Osteocyte (in vitro differentiated cells): ENCODE measurements around the gene NDUFB6. TPM values are rescaled to one million over a fixed set of nuclear protein-coding genes. Genes with fewer than 3 reads are reported as not detected.

Experiments
- DNase-seq: peaks from one replicate; pipeline ENCODE4 v3.0.0; 2021; ENCODE audit warnings: mixed read lengths; ENCODE audit not compliant: unreplicated experiment; ENCODE audit errors: extremely low spot score
- H3K27ac Mint-ChIP-seq: one replicate; pipeline ENCODE4 v1.8.0; 2021; ENCODE audit warnings: mild to moderate bottlenecking, mixed read lengths; ENCODE audit not compliant: unreplicated experiment
- H3K27me3 Mint-ChIP-seq: one replicate; pipeline ENCODE4 v1.8.0; 2021; ENCODE audit warnings: mixed read lengths; ENCODE audit not compliant: unreplicated experiment
- H3K36me3 Mint-ChIP-seq: one replicate; pipeline ENCODE4 v1.8.0; 2021; ENCODE audit warnings: mixed read lengths; ENCODE audit not compliant: unreplicated experiment
- H3K4me1 Mint-ChIP-seq: one replicate; pipeline ENCODE4 v1.8.0; 2021; ENCODE audit warnings: mixed read lengths; ENCODE audit not compliant: unreplicated experiment
- H3K4me3 Mint-ChIP-seq: one replicate; pipeline ENCODE4 v1.8.0; 2021; ENCODE audit warnings: mild to moderate bottlenecking, moderate library complexity, mixed read lengths; ENCODE audit not compliant: unreplicated experiment
- H3K9me3 Mint-ChIP-seq: one replicate; pipeline ENCODE4 v1.8.0; 2021; ENCODE audit warnings: mixed read lengths; ENCODE audit not compliant: unreplicated experiment
- CTCF ChIP-seq: fragments of 200-600 bp; sonication (generic); IDR thresholded peaks from 2 replicates; pipeline ENCODE4 v1.5.0; 2021; ENCODE audit warnings: antibody characterized with exemption, mild to moderate bottlenecking, moderate library complexity
- total RNA-seq: library from RNA; stranded (reverse); gene quantifications from 2 replicates; pipeline ENCODE4 v1.2.1, GENCODE V29; 2021

The NDUFB6 gene
- total RNA-seq, 1 donor from 2014 or later = 47.6 TPM

GRCh38 chr9:32578976-32579375 lies 6.0 kb upstream of the NDUFB6 start:
- H3K4me1 Mint-ChIP-seq = no peaks in the 10 kb centered on the region
- peaks cover 42% of the 10 kb centered on the region for H3K27me3 Mint-ChIP-seq
- TF ChIP-seq CTCF = no peak
- H3K27ac Mint-ChIP-seq = no peak overlapping the region
- H3K9me3 Mint-ChIP-seq = no peaks in the 10 kb centered on the region
- no peak for DNase-seq
- no peak overlapping the region for H3K4me3 Mint-ChIP-seq
- H3K36me3 Mint-ChIP-seq = no peaks in the 10 kb centered on the region

- H3K4me3 Mint-ChIP-seq = no peak overlapping the region
- peaks cover 42% of the 10 kb centered on the region for H3K27me3 Mint-ChIP-seq
- TF ChIP-seq CTCF = no peak
- H3K4me1 Mint-ChIP-seq = peaks cover 7% of the 10 kb centered on the region
- no peaks in the 10 kb centered on the region for H3K36me3 Mint-ChIP-seq
- DNase-seq = no peak
- H3K27ac Mint-ChIP-seq = no peak overlapping the region
- no peaks in the 10 kb centered on the region for H3K9me3 Mint-ChIP-seq
Measured at GRCh38 chr9:32577316-32577715, 4.4 kb upstream of the NDUFB6 start.

- no peak for DNase-seq
- no peak for TF ChIP-seq CTCF
- H3K4me3 Mint-ChIP-seq = no peak overlapping the region
- H3K4me1 Mint-ChIP-seq = peaks cover 22% of the 10 kb centered on the region
- H3K27ac Mint-ChIP-seq = no peak overlapping the region
- H3K27me3 Mint-ChIP-seq = peaks cover 31% of the 10 kb centered on the region
- no peaks in the 10 kb centered on the region for H3K9me3 Mint-ChIP-seq
- H3K36me3 Mint-ChIP-seq = no peaks in the 10 kb centered on the region
Measured at GRCh38 chr9:32574858-32575257, 1.9 kb upstream of the NDUFB6 start.

GRCh38 chr9:32573821-32574220 lies 862 bp upstream of the NDUFB6 start:
- Mint-ChIP-seq H3K36me3 (no peaks in the 10 kb centered on the region), H3K9me3 (no peaks in the 10 kb centered on the region), H3K27ac (peak overlapping the region; percentile 98), H3K4me3 (peak overlapping the region; percentile 95), H3K4me1 (peaks cover 22% of the 10 kb centered on the region), H3K27me3 (peaks cover 23% of the 10 kb centered on the region)
- TF ChIP-seq CTCF = no peak
- no peak for DNase-seq

- peaks cover 9% of the 10 kb centered on the region for H3K36me3 Mint-ChIP-seq
- DNase-seq = no peak
- no peaks in the 10 kb centered on the region for H3K9me3 Mint-ChIP-seq
- H3K27me3 Mint-ChIP-seq = peaks cover 12% of the 10 kb centered on the region
- peaks cover 22% of the 10 kb centered on the region for H3K4me1 Mint-ChIP-seq
- peak overlapping the region; percentile 98 for H3K27ac Mint-ChIP-seq
- peak overlapping the region; percentile 95 for H3K4me3 Mint-ChIP-seq
- peak; percentile 75 for TF ChIP-seq CTCF
Measured at GRCh38 chr9:32571969-32572899, 725 bp downstream of the NDUFB6 start.
